HG02610 (cell line): ENCODE measurements around the gene DUSP16.

Experiments
- ATAC-seq: cut with Tn5 transposase; IDR thresholded peaks from one replicate; pipeline ENCODE4 v1.9.1; 2021; ENCODE audit warnings: mild to moderate bottlenecking, moderate library complexity; ENCODE audit not compliant: unreplicated experiment

The DUSP16 gene

GRCh38 chr12:12549426-12549825 lies 13.2 kb downstream of the DUSP16 start:
- ATAC-seq = no peak

DNA sequence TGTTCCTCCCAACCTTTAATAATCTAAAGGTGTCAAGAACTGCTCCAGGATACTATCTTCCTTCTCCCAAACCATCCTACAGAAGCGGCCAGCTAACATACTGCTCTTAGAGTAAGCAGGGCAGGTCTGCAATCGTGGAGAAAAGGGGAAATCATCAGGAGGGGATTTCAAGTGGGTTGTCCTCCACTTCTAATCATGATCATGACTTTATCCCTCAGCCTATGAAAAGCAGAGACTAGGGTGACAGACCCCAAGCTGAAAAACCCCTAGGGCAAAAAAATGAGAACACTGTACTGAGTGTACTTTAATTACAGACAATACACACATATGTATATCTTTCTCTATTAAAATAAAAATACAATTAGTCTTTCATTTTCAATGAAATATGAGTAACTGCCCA lies 13.9 kb downstream of the DUSP16 start:
- ATAC-seq = no peak

DNA sequence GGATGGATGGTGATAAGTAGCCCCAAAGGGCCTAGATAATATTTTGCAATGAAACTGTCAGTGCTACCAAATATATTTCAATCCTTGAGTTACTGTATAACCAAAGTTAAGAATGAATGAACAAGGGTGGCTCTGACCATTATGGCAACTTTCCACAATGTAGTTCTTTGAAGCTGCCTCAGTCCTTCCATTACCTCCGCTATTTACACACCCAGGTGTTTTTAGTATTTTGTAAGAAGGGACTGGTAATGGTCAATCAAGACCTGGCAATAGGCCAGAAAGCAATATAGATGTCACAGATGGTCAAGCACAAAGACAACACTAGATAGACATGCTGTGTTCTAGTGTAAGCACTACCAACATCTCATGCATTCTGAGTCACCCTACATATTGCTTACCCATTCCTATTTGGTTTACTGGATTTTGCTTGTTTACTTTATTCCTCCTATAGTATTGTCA lies 16.3 kb downstream of the DUSP16 start:
- no peak for ATAC-seq

DNA sequence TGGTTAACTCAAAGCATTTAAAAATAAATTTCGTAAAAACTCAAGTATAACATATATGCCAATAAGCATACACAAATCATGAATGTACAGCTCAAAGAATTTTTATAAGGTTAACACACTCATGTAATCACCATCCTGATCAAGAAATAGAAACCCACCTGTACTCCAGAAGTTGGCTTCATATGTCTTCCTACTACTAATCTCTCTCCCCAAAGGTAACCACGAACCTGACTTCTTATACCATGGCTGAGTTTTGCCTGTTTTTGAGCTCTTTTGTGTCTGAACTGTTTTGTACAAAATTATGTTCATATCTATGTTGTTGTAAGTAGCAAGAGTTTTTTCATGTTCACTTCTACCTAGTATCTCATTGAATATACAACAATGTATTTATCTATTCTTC lies 18.7 kb downstream of the DUSP16 start:
- no peak for ATAC-seq

- no peak for ATAC-seq
Observed at GRCh38 chr12:12542964-12543363, 19.7 kb downstream of the DUSP16 start.

- no peak for ATAC-seq
Observed at GRCh38 chr12:12542286-12542685, 20.4 kb downstream of the DUSP16 start.

DNA sequence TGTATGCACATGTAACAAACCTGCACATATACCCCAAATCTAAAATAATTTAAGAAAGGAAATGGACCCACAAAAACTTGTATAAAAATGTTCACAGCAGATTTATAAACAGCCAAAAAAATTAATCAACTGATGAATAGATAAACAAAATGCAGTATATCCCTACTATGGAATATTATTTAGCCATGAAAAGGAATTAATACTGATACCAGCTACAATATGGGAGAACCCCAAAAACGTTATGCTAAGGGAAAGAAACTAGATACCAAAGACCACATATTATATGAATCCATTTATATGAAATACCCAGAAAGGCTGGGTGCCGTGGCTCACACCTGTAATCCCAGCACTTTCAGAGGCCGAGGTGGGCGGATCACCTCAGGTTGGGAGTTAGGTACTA lies 20.9 kb downstream of the DUSP16 start:
- no peak for ATAC-seq

- ATAC-seq = no peak
Observed at GRCh38 chr12:12540261-12541013, 22.2 kb downstream of the DUSP16 start.

- no peak for ATAC-seq
Observed at GRCh38 chr12:12539028-12539810, 23.4 kb downstream of the DUSP16 start.

- no peak for ATAC-seq
Observed at GRCh38 chr12:12538535-12538934, 24.1 kb downstream of the DUSP16 start.

DNA sequence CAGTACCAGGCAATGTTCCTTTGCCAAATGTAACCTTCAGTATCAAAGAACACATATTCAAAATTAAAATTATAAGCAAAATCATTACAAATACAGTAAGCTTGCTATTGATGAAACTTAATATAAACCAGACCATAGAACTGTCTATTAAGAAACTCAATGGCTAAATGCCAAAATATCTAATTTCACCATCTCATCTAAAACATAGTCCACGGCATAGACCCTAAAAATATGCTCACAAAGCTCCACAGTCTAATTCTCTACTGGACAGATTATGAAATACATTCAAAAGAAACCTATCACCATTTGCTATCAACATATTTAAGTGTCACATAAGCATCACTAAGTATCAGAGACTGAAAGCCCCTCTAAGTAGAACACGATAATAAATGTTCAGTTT lies 25.2 kb downstream of the DUSP16 start:
- no peak for ATAC-seq

DNA sequence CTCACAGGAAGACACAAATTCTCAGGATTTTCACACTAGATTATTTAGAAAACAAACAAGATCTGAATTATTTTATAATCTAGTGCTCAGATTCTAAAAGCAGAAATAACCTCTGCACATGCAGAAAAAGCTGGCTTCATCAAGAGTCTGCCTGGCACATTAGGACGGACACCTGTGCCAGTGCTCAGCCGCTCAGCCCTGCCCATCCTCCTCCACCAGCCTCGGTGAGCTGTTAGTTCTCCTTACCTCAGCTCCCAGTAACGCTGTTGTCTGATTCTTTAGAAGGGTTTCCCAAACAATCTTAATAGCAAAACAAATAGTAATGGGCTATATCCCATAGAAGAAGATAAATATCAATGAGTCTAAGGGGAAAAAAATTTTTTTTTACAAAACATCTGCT lies 27.7 kb downstream of the DUSP16 start:
- ATAC-seq = no peak

DNA sequence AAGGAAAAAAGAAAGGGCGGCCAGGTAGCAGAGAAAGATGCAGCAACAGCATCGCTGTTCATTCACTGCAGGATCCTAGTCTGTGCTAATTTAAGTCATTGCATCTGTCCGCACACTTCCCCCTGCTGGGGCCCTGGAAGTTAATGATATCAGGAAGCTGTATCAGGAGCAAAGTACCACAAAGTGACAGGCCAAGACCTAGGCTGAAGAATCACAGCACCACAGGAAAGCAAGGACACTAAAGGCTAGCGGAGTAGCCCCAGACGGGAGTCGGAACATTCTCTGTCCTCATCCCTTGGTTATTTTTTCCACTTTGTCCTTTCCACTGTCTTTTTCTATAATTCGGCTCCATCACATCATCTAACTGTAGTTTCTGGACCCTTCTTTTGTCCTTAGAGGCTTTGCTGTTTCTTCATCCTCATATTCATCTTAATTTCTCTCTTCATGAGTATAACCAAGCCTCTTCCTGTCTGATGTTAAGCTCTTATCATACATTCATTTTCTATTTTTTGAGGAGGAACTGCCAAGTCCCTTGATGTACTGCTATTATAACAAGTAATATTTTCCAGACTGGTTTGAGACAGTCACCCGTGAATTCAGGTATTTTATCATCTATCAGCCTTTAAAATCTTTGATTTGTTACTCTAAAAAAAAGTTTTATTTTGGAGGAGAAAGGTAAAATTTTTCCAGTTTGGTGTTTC lies 28.3 kb downstream of the DUSP16 start:
- no peak for ATAC-seq

- no peak for ATAC-seq
Observed at GRCh38 chr12:12533238-12533829, 29.3 kb downstream of the DUSP16 start.

GRCh38 chr12:12531194-12531593 lies 31.5 kb downstream of the DUSP16 start:
- no peak for ATAC-seq

DNA sequence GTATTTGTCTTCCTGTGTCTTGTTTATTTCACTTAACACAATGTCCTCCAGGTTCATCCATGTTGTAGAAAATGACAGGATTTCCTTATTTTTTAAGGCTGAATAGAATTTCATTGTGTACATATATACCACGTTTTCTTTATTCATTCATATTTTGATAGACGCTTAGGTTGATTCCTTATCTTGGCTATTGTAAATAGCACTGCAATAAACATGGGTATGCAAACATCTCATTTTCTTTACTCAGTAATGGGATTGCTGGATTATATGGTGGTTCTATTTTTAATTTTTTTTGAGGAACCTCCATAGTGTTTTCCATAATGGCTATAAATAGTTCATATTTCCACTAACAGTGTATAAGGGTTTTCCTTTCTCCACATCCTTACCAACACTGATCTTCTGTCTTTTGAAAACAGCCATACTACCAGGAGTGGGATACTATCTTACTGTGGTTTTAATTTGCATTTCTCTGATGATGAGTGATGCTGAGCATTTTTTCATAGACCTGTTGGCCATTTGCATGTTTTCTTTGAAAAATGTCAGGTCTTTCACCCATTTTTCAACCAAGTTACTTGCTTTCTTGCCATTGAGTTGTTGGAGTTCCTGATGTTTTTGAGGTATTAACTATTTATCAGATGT lies 32.8 kb downstream of the DUSP16 start:
- ATAC-seq = no peak

DNA sequence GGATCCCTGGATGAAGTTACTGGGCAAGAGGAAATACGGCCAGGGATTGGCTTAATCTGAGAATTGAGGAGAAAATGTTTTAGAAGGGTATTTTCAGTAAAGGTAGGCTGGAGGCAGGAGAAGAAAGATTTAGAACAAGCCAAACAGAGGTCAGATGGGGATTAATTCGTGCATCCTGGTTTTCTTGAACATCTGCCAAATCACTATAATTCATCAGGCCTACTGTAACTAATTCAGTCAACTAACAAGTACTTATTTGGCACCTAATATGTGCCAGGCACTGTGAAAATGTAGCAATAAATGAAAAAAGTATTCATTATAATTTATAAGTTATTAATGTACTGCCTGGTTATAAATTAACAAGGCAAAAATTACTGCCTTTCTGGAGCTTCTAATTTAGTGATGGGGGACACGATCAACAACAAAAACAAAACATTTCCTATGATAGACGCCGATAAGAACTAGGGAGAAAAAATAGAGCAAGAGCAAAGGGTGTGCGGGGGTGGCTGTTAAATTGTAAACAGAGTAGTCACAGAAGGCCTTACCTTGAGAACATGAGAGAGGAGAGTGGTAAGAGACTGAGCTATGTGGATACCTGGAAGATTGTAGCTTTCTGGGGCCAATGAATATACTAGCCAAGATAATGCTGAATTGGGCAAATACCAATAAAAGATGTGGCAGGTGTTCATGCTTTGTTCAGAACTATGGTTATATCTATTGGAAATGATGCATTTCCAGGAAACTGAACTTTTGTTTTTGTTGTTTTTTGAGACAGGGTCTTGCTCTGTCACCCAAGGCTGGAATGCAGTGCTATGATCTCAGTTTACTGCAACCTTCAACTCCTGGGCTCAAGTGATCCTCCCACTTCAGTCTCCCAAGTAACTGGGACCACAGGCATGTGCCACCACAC lies 34.0 kb downstream of the DUSP16 start:
- no peak for ATAC-seq

GRCh38 chr12:12527820-12528296 lies 34.8 kb downstream of the DUSP16 start:
- ATAC-seq = no peak

- ATAC-seq = no peak
Observed at GRCh38 chr12:12524128-12524527, 38.5 kb downstream of the DUSP16 start.

- no peak for ATAC-seq
Observed at GRCh38 chr12:12523229-12523628, 39.4 kb downstream of the DUSP16 start.
